Right lobe of liver (tissue), 4 donors: Measurements from ENCODE around the gene INPP5D.

Source experiments
- CTCF ChIP-seq, 4 donors: fragments of 200-600 bp in 3 of 4; fragments of 450-650 bp in 1 of 4; IDR thresholded peaks; one replicate each; pipeline versions ENCODE4 v1.5.1 to v1.8.0; 2016 to 2022; ENCODE audit warnings: antibody characterized with exemption in 4 of 4, mild to moderate bottlenecking in 2 of 4
- POLR2A ChIP-seq: fragments of 450-650 bp; IDR thresholded peaks from one replicate; pipeline ENCODE4 v1.6.1; 2017; ENCODE audit warnings: antibody characterized with exemption, mild to moderate bottlenecking
- donor health status: DM: no; HTN: no; CAD: no.
- donor health status: DM: no; HTN: no; CAD: no.
- donor health status: DM: no; HTN: yes; CAD: no.

- TF ChIP-seq CTCF (IDR thresholded peaks at IDR 0.05), result no peak
- TF ChIP-seq POLR2A, result no peak
These were observed 27.6 kb downstream of the INPP5D start for GRCh38 chr2:233087713-233088112.
